Measurements from ENCODE around the gene DLGAP4. TPM values are rescaled to one million over a fixed set of nuclear protein-coding genes. Genes with fewer than 3 reads are reported as not detected.

DLGAP4 gene
- polyA plus RNA-seq, 4 donors: 24.3 to 37.9 (median 28.3) TPM

- H3K4me3 ChIP-seq (ENCODE audit: low read depth in 1 of 3, low read length in 3 of 3): no peak overlapping the region
- FAIRE-seq: no peak
- no peaks in the 10 kb centered on the region for H3K36me3 ChIP-seq (ENCODE audit: control insufficient read depth in 3 of 3, insufficient read depth in 2 of 3, low read depth in 1 of 3, low read length in 3 of 3)
- no peak overlapping the region for H3K27ac ChIP-seq (ENCODE audit: low read depth in 1 of 3, low read length in 2 of 3)
- H3K4me1 ChIP-seq (ENCODE audit: control insufficient read depth in 3 of 3, insufficient read depth in 2 of 3, low read depth in 1 of 3, low read length in 2 of 3): no peaks in the 10 kb centered on the region
- H3K9me3 ChIP-seq (ENCODE audit: control insufficient read depth in 2 of 2, insufficient read depth in 1 of 2, low read depth in 1 of 2, low read length in 1 of 2): peaks cover 0 to 3% of the 10 kb centered on the region in 2 donors
- peaks cover 0 to 8% (median 7%) of the 10 kb centered on the region in 3 donors for H3K27me3 ChIP-seq (ENCODE audit: control insufficient read depth in 3 of 3, insufficient read depth in 3 of 3, low read length in 3 of 3)
- 93 to 100% (median 96%) methylated on average over 1 of the region's 1 CpG for WGBS, 3 donors
- no peak for DNase-seq
These were observed 96.6 kb downstream of the DLGAP4 start for GRCh38 chr20:36402708-36403107.

GRCh38 chr20:36404435-36404978 lies 98.4 kb downstream of the DLGAP4 start:
- H3K27me3 ChIP-seq (ENCODE audit: control insufficient read depth in 3 of 3, insufficient read depth in 3 of 3, low read length in 3 of 3): peaks cover 0 to 8% (median 7%) of the 10 kb centered on the region in 3 donors
- peaks cover 0 to 3% of the 10 kb centered on the region in 2 donors for H3K9me3 ChIP-seq (ENCODE audit: control insufficient read depth in 2 of 2, insufficient read depth in 1 of 2, low read depth in 1 of 2, low read length in 1 of 2)
- no peak overlapping the region for H3K27ac ChIP-seq (ENCODE audit: low read depth in 1 of 3, low read length in 2 of 3)
- 82 to 85% (median 82%) methylated on average over 11 of the region's 11 CpGs for WGBS, 3 donors
- no peaks in the 10 kb centered on the region for H3K36me3 ChIP-seq (ENCODE audit: control insufficient read depth in 3 of 3, insufficient read depth in 2 of 3, low read depth in 1 of 3, low read length in 3 of 3)
- no peaks in the 10 kb centered on the region for H3K4me1 ChIP-seq (ENCODE audit: control insufficient read depth in 3 of 3, insufficient read depth in 2 of 3, low read depth in 1 of 3, low read length in 2 of 3)
- no peak for DNase-seq
- H3K4me3 ChIP-seq (ENCODE audit: low read depth in 1 of 3, low read length in 3 of 3): no peak overlapping the region
- no peak for FAIRE-seq

- Histone ChIP-seq H3K27me3 (ENCODE audit: control insufficient read depth in 3 of 3, insufficient read depth in 3 of 3, low read length in 3 of 3) (peaks cover 0 to 9% (median 8%) of the 10 kb centered on the region in 3 donors), H3K27ac (ENCODE audit: low read depth in 1 of 3, low read length in 2 of 3) (no peak overlapping the region), H3K4me3 (ENCODE audit: low read depth in 1 of 3, low read length in 3 of 3) (no peak overlapping the region), H3K9me3 (ENCODE audit: control insufficient read depth in 2 of 2, insufficient read depth in 1 of 2, low read depth in 1 of 2, low read length in 1 of 2) (no peaks in the 10 kb centered on the region), H3K4me1 (ENCODE audit: control insufficient read depth in 3 of 3, insufficient read depth in 2 of 3, low read depth in 1 of 3, low read length in 2 of 3) (no peaks in the 10 kb centered on the region), H3K36me3 (ENCODE audit: control insufficient read depth in 3 of 3, insufficient read depth in 2 of 3, low read depth in 1 of 3, low read length in 3 of 3) (no peaks in the 10 kb centered on the region)
- DNase-seq: no peak
- 75 to 90% (median 83%) methylated on average over 7 of the region's 7 CpGs for WGBS, 3 donors
- FAIRE-seq: no peak
These were observed 99.1 kb downstream of the DLGAP4 start for GRCh38 chr20:36405255-36405654.

- Histone ChIP-seq H3K4me1 (ENCODE audit: control insufficient read depth in 3 of 3, insufficient read depth in 2 of 3, low read depth in 1 of 3, low read length in 2 of 3) (no peaks in the 10 kb centered on the region), H3K27ac (ENCODE audit: low read depth in 1 of 3, low read length in 2 of 3) (no peak overlapping the region), H3K27me3 (ENCODE audit: control insufficient read depth in 3 of 3, insufficient read depth in 3 of 3, low read length in 3 of 3) (peaks cover 0 to 9% (median 6%) of the 10 kb centered on the region in 3 donors), H3K36me3 (ENCODE audit: control insufficient read depth in 3 of 3, insufficient read depth in 2 of 3, low read depth in 1 of 3, low read length in 3 of 3) (no peaks in the 10 kb centered on the region), H3K9me3 (ENCODE audit: control insufficient read depth in 2 of 2, insufficient read depth in 1 of 2, low read depth in 1 of 2, low read length in 1 of 2) (no peaks in the 10 kb centered on the region), H3K4me3 (ENCODE audit: low read depth in 1 of 3, low read length in 3 of 3) (no peak overlapping the region)
- 74 to 87% (median 86%) methylated on average over 3 of the region's 3 CpGs for WGBS, 3 donors
- FAIRE-seq: no peak
- DNase-seq: no peak
These were observed 101.1 kb downstream of the DLGAP4 start for GRCh38 chr20:36407199-36407733.

GRCh38 chr20:36408219-36408618 lies 102.1 kb downstream of the DLGAP4 start:
- Histone ChIP-seq H3K9me3 (ENCODE audit: control insufficient read depth in 2 of 2, insufficient read depth in 1 of 2, low read depth in 1 of 2, low read length in 1 of 2) (no peaks in the 10 kb centered on the region), H3K27me3 (ENCODE audit: control insufficient read depth in 3 of 3, insufficient read depth in 3 of 3, low read length in 3 of 3) (peaks cover 0 to 6% (median 4%) of the 10 kb centered on the region in 3 donors), H3K27ac (ENCODE audit: low read depth in 1 of 3, low read length in 2 of 3) (no peak overlapping the region), H3K4me1 (ENCODE audit: control insufficient read depth in 3 of 3, insufficient read depth in 2 of 3, low read depth in 1 of 3, low read length in 2 of 3) (no peaks in the 10 kb centered on the region), H3K36me3 (ENCODE audit: control insufficient read depth in 3 of 3, insufficient read depth in 2 of 3, low read depth in 1 of 3, low read length in 3 of 3) (no peaks in the 10 kb centered on the region), H3K4me3 (ENCODE audit: low read depth in 1 of 3, low read length in 3 of 3) (no peak overlapping the region)
- FAIRE-seq: no peak
- DNase-seq: peak; percentile 26 to 32
- WGBS, 3 donors: 11 to 24% (median 23%) methylated on average over 10 of the region's 10 CpGs

- FAIRE-seq (no peak), DNase-seq (no peak)
- 54 to 65% (median 65%) methylated on average over 7 of the region's 7 CpGs for WGBS, 3 donors
- no peaks in the 10 kb centered on the region for H3K9me3 ChIP-seq (ENCODE audit: control insufficient read depth in 2 of 2, insufficient read depth in 1 of 2, low read depth in 1 of 2, low read length in 1 of 2)
- H3K4me3 ChIP-seq (ENCODE audit: low read depth in 1 of 3, low read length in 3 of 3): no peak overlapping the region
- H3K36me3 ChIP-seq (ENCODE audit: control insufficient read depth in 3 of 3, insufficient read depth in 2 of 3, low read depth in 1 of 3, low read length in 3 of 3): no peaks in the 10 kb centered on the region
- no peaks in the 10 kb centered on the region for H3K4me1 ChIP-seq (ENCODE audit: control insufficient read depth in 3 of 3, insufficient read depth in 2 of 3, low read depth in 1 of 3, low read length in 2 of 3)
- no peak overlapping the region for H3K27ac ChIP-seq (ENCODE audit: low read depth in 1 of 3, low read length in 2 of 3)
- peaks cover 0 to 2% (median 2%) of the 10 kb centered on the region in 3 donors for H3K27me3 ChIP-seq (ENCODE audit: control insufficient read depth in 3 of 3, insufficient read depth in 3 of 3, low read length in 3 of 3)
These were observed 105.8 kb downstream of the DLGAP4 start for GRCh38 chr20:36411861-36412454.

- Histone ChIP-seq H3K27ac (ENCODE audit: low read depth in 1 of 3, low read length in 2 of 3) (no peak overlapping the region), H3K4me1 (ENCODE audit: control insufficient read depth in 3 of 3, insufficient read depth in 2 of 3, low read depth in 1 of 3, low read length in 2 of 3) (no peaks in the 10 kb centered on the region), H3K36me3 (ENCODE audit: control insufficient read depth in 3 of 3, insufficient read depth in 2 of 3, low read depth in 1 of 3, low read length in 3 of 3) (no peaks in the 10 kb centered on the region), H3K27me3 (ENCODE audit: control insufficient read depth in 3 of 3, insufficient read depth in 3 of 3, low read length in 3 of 3) (peaks cover 0 to 2% (median 0%) of the 10 kb centered on the region in 3 donors), H3K4me3 (ENCODE audit: low read depth in 1 of 3, low read length in 3 of 3) (no peak overlapping the region), H3K9me3 (ENCODE audit: control insufficient read depth in 2 of 2, insufficient read depth in 1 of 2, low read depth in 1 of 2, low read length in 1 of 2) (peaks cover 0 to 3% of the 10 kb centered on the region in 2 donors)
- 68 to 82% (median 75%) methylated on average over 3 of the region's 3 CpGs for whole genome bisulfite sequencing, 3 donors
- FAIRE-seq (no peak), DNase-seq (no peak)
These were observed 109.4 kb downstream of the DLGAP4 start for GRCh38 chr20:36415475-36416002.

- no peaks in the 10 kb centered on the region for H3K4me1 ChIP-seq (ENCODE audit: control insufficient read depth in 3 of 3, insufficient read depth in 2 of 3, low read depth in 1 of 3, low read length in 2 of 3)
- DNase-seq (no peak), FAIRE-seq (no peak)
- no peak overlapping the region for H3K27ac ChIP-seq (ENCODE audit: low read depth in 1 of 3, low read length in 2 of 3)
- H3K4me3 ChIP-seq (ENCODE audit: low read depth in 1 of 3, low read length in 3 of 3): no peak overlapping the region
- peaks cover 0 to 3% of the 10 kb centered on the region in 2 donors for H3K9me3 ChIP-seq (ENCODE audit: control insufficient read depth in 2 of 2, insufficient read depth in 1 of 2, low read depth in 1 of 2, low read length in 1 of 2)
- no peaks in the 10 kb centered on the region for H3K27me3 ChIP-seq (ENCODE audit: control insufficient read depth in 3 of 3, insufficient read depth in 3 of 3, low read length in 3 of 3)
- H3K36me3 ChIP-seq (ENCODE audit: control insufficient read depth in 3 of 3, insufficient read depth in 2 of 3, low read depth in 1 of 3, low read length in 3 of 3): no peaks in the 10 kb centered on the region
- WGBS, 3 donors: 40 to 63% (median 56%) methylated on average over 7 of the region's 7 CpGs
These were observed 112.6 kb downstream of the DLGAP4 start for GRCh38 chr20:36418711-36419110.
